ENCODE results near the gene DNAJC16. TPM values are rescaled to one million over a fixed set of nuclear protein-coding genes. Genes with fewer than 3 reads are reported as not detected.
A peak's percentile ranks its signal among the peaks of the same experiment; 100 is the strongest.

Gene DNAJC16
- polyA plus RNA-seq, 1 experiment = 18.4 TPM

- peak; percentile 92 for DNase-seq (ENCODE audit: low read depth, low spot score)
- POLR2A ChIA-PET = interaction anchor here (0.6 to 2.2 kb wide), 8 partner anchors 10 to 144 kb away, joined by 3 to 17 read pairs (median 4); no protein-coding TSS in a partner anchor
- H3K4me3 ChIP-seq (ENCODE audit: low read depth, low read length) = peak within 1 kb of the TSS; percentile 94
- H3K9me3 ChIP-seq (ENCODE audit: control insufficient read depth, insufficient read depth, low read length) = no peaks in the 10 kb centered on the region; the same call in 1 of the 2 replicates
- no peak for TF ChIP-seq CTCF (IDR thresholded peaks at IDR 0.05; ENCODE audit: low read depth, low read length)
- H3K27me3 ChIP-seq (ENCODE audit: control insufficient read depth, insufficient read depth, low read length) = no peaks in the 10 kb centered on the region
- CTCF ChIA-PET = interaction anchor here (0.8 to 1.2 kb wide), 2 partner anchors 21 to 174 kb away, joined by 3 read pairs; no protein-coding TSS in a partner anchor
- peak within 1 kb of the TSS; percentile 89 for H3K27ac ChIP-seq (ENCODE audit: low read depth, low read length)
These were observed 90.8 kb downstream of the DNAJC16 start, which contains the start of gene DDI2 for GRCh38 chr1:15617173-15618076. Gene DDI2 (plus strand): TSS chr1:15617458. CDS start chr1:15617671, 213 bp downstream.

GRCh38 chr1:15618077-15618654 is 91.5 kb downstream of the DNAJC16 start:
- no peak for TF ChIP-seq CTCF (IDR thresholded peaks at IDR 0.05; ENCODE audit: low read depth, low read length)
- Histone ChIP-seq H3K4me3 (ENCODE audit: low read depth, low read length) (peak overlapping the region; percentile 94), H3K27me3 (ENCODE audit: control insufficient read depth, insufficient read depth, low read length) (no peaks in the 10 kb centered on the region), H3K9me3 (ENCODE audit: control insufficient read depth, insufficient read depth, low read length) (no peaks in the 10 kb centered on the region; the same call in 1 of the 2 replicates), H3K27ac (ENCODE audit: low read depth, low read length) (peak overlapping the region; percentile 89)
- no peak for DNase-seq (ENCODE audit: low read depth, low spot score)
- ChIA-PET CTCF (interaction anchor here (0.6 to 1.2 kb wide), 3 partner anchors 22 to 208 kb away, joined by 3 to 4 read pairs (median 3); no protein-coding TSS in a partner anchor), POLR2A (interaction anchor here (0.9 to 2.2 kb wide), 8 partner anchors 8 to 143 kb away, joined by 3 to 17 read pairs (median 4); no protein-coding TSS in a partner anchor)

- peak overlapping the region; percentile 94 for H3K4me3 ChIP-seq (ENCODE audit: low read depth, low read length)
- peak; percentile 38 for DNase-seq (ENCODE audit: low read depth, low spot score)
- POLR2A ChIA-PET = interaction anchor here (0.6 to 2.2 kb wide), 8 partner anchors 9 to 142 kb away, joined by 3 to 17 read pairs (median 4); no protein-coding TSS in a partner anchor
- no peak for TF ChIP-seq CTCF (IDR thresholded peaks at IDR 0.05; ENCODE audit: low read depth, low read length)
- no peaks in the 10 kb centered on the region for H3K27me3 ChIP-seq (ENCODE audit: control insufficient read depth, insufficient read depth, low read length)
- H3K27ac ChIP-seq (ENCODE audit: low read depth, low read length) = peak overlapping the region; percentile 34
- no peaks in the 10 kb centered on the region; the same call in 1 of the 2 replicates for H3K9me3 ChIP-seq (ENCODE audit: control insufficient read depth, insufficient read depth, low read length)
- CTCF ChIA-PET = interaction anchor here (0.6 kb wide), 1 partner anchor 207 kb away, joined by 4 read pairs; no protein-coding TSS in a partner anchor
These were observed 92.2 kb downstream of the DNAJC16 start for GRCh38 chr1:15618655-15619525.

GRCh38 chr1:15620155-15620545 is 93.5 kb downstream of the DNAJC16 start:
- ChIA-PET CTCF (no interaction called here), POLR2A (no interaction called here)
- Histone ChIP-seq H3K4me3 (ENCODE audit: low read depth, low read length) (no peak overlapping the region), H3K9me3 (ENCODE audit: control insufficient read depth, insufficient read depth, low read length) (no peaks in the 10 kb centered on the region; the same call in 1 of the 2 replicates), H3K27me3 (ENCODE audit: control insufficient read depth, insufficient read depth, low read length) (no peaks in the 10 kb centered on the region), H3K27ac (ENCODE audit: low read depth, low read length) (peak overlapping the region; percentile 23)
- TF ChIP-seq CTCF (IDR thresholded peaks at IDR 0.05; ENCODE audit: low read depth, low read length) = no peak
- no peak for DNase-seq (ENCODE audit: low read depth, low spot score)

Measured in AG04450 (cell line).